CMK (cell line): ENCODE data around the gene ZC3H8.
A peak's percentile ranks its signal among the peaks of the same experiment; 100 is the strongest.

ENCODE experiments used
- DNase-seq: peaks from one replicate; pipeline ENCODE4 v3.0.0-alpha.2; 2010; ENCODE audit warnings: low read depth

ZC3H8 gene

DNA sequence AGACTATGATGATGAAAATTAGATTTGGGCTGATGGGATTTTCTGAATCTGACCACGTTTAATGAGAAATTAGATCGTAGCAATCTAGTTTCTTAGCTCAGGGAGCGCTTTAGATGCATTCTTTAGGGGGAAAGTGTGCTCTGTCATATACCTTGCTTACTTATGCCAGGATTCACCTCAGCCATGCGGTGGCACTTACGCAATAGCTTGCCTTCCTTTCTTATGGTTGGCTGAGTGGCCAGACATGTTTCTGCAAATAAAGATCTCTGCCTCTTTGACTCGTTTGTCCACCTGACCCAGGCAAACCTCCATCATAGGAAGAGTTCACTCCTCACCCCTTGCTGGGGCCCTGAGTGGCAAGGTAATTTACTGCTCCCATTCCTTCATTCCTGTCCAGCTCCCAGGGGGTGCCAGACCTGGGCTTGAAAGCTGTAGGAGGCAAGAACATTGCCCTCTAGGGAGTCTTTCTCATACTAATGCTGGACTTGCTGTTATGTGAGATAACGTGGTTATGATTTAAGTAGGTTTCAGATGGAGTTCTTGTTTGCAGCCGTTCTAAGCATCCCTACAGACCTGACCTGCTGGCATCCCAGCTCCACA, 59.6 kb downstream of the ZC3H8 start:
- no peak for DNase-seq

GRCh38 chr2:112194482-112194881, 60.4 kb downstream of the ZC3H8 start:
- no peak for DNase-seq

DNA sequence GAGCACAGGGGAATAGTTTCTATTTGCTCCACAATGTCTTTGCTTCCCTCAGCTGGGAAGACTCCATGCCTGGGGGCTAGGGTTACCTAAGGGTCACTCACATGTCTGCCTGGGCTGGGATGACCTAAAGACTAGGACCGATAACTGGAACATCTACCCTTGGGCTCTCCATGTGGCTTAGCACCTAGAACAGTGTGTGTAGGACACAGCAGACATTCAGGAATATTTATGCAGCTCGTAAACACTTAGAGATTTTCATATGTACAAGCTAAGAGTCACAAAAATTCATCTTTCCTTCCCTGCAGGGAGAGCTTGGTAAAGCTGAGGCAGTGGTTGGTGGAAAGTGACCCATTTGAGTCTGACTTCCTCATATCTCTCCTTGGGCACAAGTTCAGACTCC, 60.8 kb downstream of the ZC3H8 start:
- DNase-seq, result no peak

DNA sequence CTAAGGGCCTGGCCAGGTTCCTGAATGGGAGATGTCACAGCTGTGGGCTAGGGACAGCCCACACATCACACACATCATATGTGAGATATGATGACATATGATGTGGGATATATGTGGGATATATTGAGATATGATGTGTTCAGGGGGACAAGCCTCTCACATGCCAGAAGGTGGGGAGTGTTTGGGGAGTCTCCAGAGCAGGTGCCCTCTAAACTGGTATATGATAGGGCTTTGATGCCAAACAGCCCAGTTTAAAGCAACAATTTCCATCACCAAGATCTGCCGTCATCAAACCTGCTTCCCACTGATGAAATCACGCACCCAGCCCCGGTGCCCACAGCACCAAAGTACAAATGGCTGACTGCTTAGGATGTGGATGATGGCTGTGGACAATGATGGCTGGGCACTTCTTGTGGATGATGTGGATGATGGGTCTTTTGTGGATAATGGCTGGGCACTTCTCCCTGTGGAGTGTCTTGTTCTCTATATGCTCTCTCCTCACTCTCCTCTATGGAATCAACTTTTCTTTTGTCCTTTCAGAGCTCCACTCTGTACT, 65.8 kb downstream of the ZC3H8 start:
- no peak for DNase-seq

DNA sequence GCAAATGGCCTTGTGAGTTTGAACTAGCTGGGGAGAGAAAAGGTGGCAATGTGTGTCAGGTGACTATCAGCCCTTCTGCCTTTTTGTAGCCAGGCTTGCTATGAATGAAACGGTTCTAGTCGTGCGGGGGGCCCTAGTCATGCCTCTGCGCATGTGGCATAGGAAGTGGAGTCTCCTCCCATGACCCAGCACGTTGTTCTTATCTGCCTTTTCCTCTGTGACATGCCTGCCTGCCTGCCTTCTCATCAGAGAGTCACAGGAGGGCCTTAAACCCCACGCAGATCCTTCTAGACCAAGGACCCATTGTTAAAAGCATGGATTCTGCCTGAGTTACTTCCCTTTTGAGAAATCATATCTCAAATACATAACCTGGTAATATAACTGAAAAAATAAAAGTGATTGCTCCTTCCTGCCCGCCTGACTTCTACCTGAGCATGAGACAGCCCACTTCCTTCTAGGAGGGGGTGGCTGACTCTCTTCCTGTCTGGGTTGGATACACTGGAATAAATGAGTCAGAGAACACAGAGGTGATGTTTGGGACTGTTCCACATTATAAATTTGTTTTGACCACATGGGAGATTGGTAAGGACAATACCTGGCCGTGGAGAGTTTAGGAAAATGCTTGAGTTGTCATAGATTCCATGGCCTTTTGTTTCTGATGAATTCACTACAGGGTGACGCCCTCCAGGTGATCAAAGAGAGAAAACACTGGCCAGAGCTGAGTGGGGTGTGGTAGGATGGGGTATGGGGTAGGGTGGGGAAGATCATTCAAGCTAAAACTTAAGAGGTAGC, 66.8 kb downstream of the ZC3H8 start:
- peak; percentile 67 for DNase-seq

- DNase-seq, result no peak
These were observed 67.7 kb downstream of the ZC3H8 start for GRCh38 chr2:112187046-112187715.

DNA sequence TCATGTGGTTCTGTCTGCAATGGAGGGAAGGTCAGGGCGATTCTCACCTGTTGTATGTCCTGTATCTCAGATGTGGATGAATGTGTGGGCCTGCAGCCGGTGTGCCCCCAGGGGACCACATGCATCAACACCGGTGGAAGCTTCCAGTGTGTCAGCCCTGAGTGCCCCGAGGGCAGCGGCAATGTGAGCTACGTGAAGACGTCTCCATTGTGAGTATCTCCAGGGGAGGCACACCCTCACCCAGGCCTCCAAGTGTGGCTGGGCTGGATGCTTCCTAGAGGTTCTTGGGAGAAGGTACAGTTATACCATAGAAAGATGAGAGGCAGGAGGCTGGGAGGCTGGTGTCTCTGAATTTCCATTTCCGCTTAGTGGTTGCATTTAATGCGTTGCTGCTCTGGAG, 69.7 kb downstream of the ZC3H8 start:
- no peak for DNase-seq

GRCh38 chr2:112184121-112184520, 70.7 kb downstream of the ZC3H8 start:
- no peak for DNase-seq

- DNase-seq, result no peak
These were observed 71.4 kb downstream of the ZC3H8 start for GRCh38 chr2:112183327-112184025.

DNA sequence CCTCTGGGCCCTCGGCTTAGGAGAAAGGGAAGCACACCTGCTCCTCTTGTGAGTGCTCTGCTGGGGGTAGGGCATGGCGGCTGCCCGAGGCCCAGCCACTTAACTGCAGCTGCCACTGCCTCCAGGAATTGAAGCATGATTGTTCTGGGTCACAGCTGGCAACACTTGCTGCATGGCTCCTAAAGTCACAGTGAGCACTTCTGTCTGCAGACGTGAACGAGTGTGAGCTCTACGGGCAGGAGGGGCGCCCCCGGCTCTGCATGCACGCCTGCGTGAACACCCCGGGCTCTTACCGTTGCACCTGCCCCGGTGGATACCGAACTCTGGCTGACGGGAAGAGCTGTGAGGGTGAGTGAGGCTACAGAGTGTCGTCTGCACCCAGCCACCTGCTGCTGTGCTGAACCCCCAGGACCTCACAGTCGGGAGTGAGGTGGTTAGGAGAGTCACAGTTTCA, 72.2 kb downstream of the ZC3H8 start:
- no peak for DNase-seq

DNA sequence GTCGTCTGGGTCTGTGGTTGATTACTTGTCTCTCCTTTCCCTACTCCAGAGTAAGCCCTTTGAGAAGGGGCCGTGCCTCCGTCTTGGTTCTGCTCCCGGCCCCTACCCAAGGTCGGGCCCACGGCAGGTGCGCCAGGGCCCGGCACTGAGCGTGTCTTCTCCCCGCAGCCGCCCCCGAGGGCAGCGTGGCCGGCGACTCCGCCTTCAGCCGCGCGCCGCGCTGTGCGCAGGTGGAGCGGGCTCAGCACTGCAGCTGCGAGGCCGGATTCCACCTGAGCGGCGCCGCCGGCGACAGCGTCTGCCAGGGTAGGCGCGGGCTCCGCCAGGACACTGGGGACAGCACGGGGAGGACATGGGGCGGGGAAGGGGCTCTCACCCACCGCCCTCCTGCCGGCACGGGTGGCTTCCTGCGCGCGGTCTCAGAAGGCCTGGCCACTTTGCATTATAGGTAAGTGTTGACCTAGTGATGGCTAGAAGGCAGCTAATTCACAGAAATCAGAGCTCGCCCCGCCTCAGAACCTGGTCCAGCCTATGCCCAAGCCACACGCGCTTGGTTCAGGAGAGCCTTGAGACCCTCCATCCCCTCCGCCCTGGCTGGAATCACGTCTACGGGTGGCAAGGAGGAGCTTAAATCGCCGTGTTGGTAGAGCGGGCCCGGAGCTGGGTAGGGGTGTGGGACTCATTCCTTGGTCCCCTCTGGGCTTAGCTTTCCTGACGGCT, 73.1 kb downstream of the ZC3H8 start:
- DNase-seq, result no peak

- DNase-seq, result no peak
These were observed 78.8 kb downstream of the ZC3H8 start for GRCh38 chr2:112175958-112176573.

GRCh38 chr2:112175333-112175732, 79.5 kb downstream of the ZC3H8 start:
- DNase-seq, result no peak

- DNase-seq, result no peak
These were observed 80.5 kb downstream of the ZC3H8 start for GRCh38 chr2:112174383-112174782.

DNA sequence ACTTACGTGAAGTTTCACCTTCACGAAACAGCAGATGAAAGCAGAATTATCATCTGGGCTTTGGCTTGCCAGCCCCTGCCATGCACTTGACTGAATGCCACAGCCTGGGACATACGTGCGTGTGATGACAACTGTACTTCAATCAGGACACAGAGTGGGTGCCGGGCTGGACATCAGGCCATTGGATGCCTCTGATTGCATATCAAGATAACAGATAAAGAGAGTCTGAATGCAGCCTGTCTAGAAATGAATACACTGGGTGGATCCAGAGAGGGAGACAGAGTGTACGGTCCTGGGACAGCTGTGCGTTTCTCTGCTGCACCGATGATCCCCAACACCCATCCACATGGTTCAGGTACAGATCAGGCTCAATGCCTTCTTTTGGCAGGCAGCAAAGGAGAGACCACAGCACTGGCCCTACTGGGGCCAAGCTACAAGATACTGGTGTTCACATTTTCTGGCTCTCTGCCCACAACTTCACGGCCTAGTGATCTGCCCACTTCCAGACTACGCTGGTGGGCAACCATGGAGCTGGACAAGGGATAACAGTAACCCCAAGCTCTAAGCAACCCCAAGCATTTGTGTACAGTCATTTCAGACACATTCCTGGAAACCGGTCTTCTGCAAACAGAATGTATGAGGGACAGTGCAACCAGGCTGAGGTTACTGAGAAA, 81.1 kb downstream of the ZC3H8 start:
- no peak for DNase-seq

GRCh38 chr2:112170495-112170894, 84.3 kb downstream of the ZC3H8 start:
- no peak for DNase-seq

- no peak for DNase-seq
These were observed 86.3 kb downstream of the ZC3H8 start for GRCh38 chr2:112168422-112169124.

- no peak for DNase-seq
These were observed 87.9 kb downstream of the ZC3H8 start for GRCh38 chr2:112166806-112167499.

DNA sequence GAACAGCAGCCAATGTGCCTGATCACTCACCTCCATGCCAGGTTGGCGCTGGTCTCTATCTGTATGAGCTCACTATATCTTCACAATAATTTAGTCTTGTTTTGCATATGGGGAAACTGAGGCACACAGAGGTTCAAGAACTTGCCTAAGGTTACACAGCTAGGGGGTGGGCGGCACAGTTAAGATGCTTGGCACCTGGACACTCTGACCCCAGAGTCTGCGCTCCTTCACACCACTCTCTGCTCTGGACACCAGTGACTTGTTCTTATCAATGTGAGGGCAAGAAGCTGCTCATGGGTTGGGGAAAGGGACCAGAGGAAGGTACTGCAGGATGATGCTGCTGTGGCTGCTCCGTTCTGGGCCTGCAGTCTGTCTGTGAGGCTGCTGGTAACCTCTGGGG, 89.5 kb downstream of the ZC3H8 start:
- no peak for DNase-seq
